GM18951 (cell line): ENCODE results near the gene TMIE.

ENCODE experiments used
- POLR2A ChIP-seq: IDR thresholded peaks from 4 replicates; pipeline ENCODE4 v1.6.1; 2011; ENCODE audit warnings: mild to moderate bottlenecking; ENCODE audit not compliant: insufficient read length, insufficient read depth; ENCODE audit errors: extremely low read depth
- in situ Hi-C: fragments of 300-500 bp; cut with MboI; formaldehyde crosslinking; loops from one replicate; pipeline ENCODE4 v1.12.0; 2022; ENCODE audit warnings: low sequenced_read_pairs, mixed read lengths, inconsistent platforms; ENCODE audit not compliant: unreplicated experiment

Gene TMIE

GRCh38 chr3:46672349-46672695, 28.9 kb upstream of the TMIE start:
- in situ Hi-C loops = no loop called here
- no peak for TF ChIP-seq POLR2A

DNA sequence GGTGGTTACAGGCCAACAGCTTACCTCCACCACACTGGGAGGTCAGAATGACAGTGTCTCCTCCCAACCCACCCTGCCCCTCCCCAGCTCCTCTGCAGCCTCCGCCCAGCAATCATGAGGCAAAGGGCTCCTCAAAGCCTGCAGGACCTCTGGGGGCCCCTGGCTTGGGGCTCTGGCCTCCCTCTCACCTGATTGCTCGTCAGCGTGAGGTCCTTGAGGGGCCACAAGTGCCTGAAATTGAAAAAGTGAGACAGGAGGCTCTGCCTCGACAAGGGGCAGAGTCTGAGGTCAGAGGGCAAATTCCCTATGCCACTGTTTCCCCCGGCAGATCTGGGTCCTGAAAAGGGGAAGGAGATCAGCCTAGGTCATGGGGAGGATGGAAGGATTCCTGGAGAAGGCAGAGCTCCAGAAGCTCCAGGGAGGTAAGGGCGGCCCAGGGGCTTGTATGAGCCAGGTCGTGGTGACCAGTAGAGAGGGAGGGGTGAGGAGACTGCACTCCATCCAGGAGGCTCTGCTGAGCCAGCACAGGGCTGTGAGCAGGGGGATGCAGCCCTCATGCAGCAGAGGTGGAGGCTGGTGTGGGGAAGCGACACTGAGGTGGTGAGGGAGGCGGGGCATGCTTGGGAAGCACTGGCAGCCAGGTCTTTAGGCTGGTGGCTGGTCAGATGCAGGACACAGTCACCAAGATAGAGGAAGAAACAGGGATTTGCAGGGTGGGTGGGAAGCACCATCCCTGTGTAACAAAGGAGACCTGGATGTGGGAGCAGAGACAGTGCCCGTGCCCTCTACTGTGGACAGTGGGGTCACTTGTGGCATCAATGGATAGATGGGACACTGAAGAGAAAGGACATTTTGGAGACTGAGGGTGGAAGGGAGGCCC, 27.8 kb upstream of the TMIE start:
- in situ Hi-C loops = no loop called here
- TF ChIP-seq POLR2A = no peak

DNA sequence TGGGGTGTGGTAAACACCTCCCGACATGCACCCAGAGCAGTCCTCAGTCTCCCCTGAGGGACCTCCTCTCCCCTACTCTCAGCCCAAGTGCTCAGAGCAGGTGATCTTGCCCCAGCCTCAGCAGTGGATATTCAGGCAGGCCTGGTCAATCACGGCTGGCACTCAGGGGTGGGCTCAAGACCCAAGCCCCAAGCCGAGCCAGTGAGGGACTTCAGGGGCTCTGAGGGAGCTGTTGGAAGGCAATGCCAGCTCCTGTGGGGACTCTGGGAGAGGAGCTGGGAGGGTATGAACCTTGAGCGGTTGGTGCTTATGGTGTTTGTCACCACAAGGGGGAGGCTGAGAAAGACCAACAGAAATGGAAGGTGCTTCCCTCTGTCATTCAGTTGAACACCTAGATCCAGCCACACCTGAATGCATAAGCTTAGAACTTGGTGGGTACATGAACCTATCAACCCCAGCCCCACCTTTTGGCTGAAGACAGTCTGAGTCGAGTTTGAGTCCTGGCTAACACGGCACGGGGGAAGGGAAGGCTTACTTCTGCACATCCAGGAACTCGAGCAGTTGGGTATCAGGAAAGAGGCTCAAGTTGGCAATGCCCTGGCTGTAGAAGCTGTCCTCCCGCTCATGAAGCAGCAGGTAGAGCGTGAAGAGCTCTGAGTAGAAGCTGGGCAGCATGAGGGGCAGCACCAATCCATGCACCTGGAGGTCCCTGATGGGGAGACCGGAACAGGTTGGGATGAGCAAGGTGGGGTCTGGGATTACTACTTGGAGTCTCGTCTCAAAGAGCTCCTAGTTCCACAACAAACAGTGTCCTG, 27.0 kb upstream of the TMIE start:
- in situ Hi-C loops = no loop called here
- TF ChIP-seq POLR2A = no peak

GRCh38 chr3:46675426-46675825, 25.8 kb upstream of the TMIE start:
- in situ Hi-C loops = no loop called here
- TF ChIP-seq POLR2A = no peak

GRCh38 chr3:46675843-46676567, 25.2 kb upstream of the TMIE start:
- in situ Hi-C loops = no loop called here

DNA sequence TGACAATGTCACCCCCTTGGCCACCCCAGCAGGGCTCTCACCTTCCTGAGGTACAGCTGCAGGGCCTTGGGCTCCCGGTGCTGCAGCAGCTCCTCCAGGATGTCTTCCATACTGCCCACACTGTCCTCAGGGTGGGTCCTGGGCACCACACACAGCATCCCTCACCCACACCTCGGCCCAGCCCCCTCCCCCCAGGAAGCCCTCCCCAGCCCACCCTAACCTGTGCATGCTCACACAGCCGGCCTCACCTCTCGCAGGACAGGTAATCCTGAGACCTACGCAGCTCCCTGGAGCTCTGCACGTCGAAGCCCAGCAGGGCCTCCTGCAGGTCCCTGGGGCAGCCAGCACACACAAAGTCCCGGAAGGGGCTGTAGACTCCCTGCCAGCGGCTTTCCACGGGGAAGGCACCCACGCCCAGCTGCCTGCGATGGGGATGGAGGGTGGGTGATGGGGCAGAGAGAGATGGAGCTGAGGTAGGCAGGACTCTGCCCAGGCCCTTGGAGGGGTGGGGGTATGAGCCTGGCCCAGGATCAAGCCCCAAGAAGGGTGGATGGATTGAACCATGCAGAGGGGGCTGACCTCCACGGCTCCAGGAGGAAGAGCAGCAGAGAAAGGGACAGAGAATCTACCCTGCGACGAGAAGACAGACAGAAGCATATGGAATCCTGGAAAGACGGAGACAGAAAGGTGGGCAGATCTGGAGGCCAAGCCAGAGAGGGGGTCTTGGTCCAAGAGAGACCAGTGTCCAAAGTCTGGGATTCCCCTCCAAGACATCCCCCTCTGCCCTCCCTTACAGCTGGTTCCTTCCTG, 24.4 kb upstream of the TMIE start:
- no peak for TF ChIP-seq POLR2A
- in situ Hi-C loops = no loop called here

More at GRCh38 chr3:46675843-46676567, 25.2 kb upstream of the TMIE start:
- no peak for TF ChIP-seq POLR2A

DNA sequence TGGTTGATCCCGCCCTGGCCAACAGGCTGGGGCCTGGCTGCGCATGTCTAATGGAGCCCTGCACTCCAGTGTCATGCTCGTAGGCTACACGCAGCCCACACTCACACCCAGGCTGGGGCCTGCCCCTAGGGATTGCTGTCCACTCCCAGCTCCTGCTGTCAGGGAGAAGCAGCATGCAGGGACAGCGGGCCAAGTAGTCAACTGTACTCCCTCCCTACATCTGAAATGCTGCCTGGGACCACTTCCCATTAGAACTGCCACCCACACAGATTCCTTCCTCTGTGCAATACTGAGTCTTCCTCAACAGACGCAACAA, 23.8 kb upstream of the TMIE start:
- TF ChIP-seq POLR2A = no peak
- in situ Hi-C loops = no loop called here

- TF ChIP-seq POLR2A = no peak
- in situ Hi-C loops = no loop called here
Measured at GRCh38 chr3:46678280-46678679, 22.9 kb upstream of the TMIE start.

- no peak for TF ChIP-seq POLR2A
- in situ Hi-C loops = no loop called here
Measured at GRCh38 chr3:46679681-46680080, 21.5 kb upstream of the TMIE start.

DNA sequence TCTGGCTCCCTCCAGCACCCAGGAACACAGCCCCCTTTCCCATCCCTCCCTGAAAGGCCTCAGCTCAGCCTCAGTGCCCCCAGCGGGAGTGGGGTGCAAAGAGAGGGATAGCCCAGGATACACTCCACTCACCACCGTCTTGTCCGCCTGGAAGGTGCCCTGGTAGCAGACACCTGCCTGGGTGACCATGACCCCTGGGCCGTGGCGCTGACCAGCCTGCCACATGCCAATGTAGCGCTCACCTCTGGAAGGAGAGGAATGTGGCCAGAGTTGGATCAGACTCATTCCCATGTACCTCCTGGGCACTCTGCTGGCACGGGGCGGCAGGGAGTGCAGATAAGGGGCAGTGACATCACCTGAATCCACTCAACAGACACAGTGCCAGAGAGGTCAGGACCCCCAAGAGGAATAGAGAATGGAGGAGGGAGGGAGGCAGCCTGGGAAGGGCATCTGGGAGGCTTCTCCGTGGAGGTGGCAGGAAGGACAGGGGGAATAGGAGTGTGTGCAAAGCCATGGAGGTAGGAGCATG, 20.8 kb upstream of the TMIE start:
- in situ Hi-C loops = no loop called here
- TF ChIP-seq POLR2A = no peak

GRCh38 chr3:46681387-46681786, 19.8 kb upstream of the TMIE start:
- TF ChIP-seq POLR2A = no peak
- in situ Hi-C loops = no loop called here

DNA sequence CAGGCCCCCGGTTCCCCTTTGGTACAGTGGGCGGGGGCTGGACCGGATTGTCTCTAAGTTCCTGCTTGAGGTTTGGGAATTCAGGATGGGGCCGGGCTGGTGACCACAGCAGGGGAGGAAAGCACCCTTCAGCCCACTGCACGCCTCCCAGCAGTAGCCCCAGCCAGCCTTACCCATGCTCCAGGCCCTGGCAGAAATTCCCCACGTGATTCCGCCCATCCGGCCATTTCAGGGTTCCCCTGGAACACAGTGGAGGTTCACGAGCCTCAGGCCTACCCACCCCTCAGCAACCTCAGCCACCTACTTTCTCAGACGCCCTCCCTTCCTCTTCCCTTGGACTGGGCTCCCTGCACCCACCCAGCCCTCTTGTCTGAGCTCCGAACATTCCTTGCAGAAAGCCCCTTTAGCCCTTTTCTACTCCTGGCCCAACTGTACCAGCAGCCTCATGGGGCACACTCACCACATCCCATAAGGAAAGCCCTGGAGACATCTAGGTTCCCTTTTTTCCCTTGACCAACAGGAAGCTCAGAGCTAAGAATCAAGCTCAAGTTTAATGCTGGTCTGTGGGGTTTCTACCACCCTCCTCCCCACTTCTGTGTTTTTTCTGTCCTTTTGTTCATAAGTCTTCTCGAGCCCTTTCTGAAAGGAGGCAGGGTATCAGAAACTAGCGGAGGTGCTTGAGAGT, 19.2 kb upstream of the TMIE start:
- TF ChIP-seq POLR2A = no peak
- in situ Hi-C loops = no loop called here
